ENCODE results near the gene SAMD5. TPM values are rescaled to one million over a fixed set of nuclear protein-coding genes. Genes with fewer than 3 reads are reported as not detected.
A peak's percentile ranks its signal among the peaks of the same experiment; 100 is the strongest.

SAMD5 gene
- total and polyA plus RNA-seq, 2 experiments from 2014 or later = 1.9 to 12.6 TPM

DNA sequence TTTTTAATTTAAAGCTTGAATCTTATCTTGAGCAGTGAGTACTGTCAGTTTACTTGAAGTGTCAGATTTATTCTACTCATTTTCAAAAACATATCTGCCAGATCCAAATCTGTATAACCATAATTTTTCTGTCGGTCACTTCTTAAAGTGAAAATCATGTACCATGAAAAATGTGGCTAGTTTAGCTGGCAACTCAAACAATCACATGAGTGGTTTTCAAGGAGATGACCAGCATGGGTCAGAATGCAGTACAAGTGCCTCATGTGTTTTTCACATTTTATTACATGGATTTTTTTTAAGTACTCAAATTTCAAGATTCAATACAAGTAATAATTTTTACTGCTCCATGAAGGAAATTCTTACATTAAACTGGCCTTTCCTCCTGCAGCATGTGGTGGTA lies 11.0 kb upstream of the SAMD5 start:
- H3K9me3 ChIP-seq (ENCODE audit: low read depth) = no peaks in the 10 kb centered on the region
- DNase-seq (ENCODE audit: low spot score) = no peak
- H3K27ac ChIP-seq = no peak overlapping the region
- H3K4me2 ChIP-seq = no peak overlapping the region
- no peaks in the 10 kb centered on the region for H3K27me3 ChIP-seq
- 88% methylated on average over 1 of the region's 1 CpG for WGBS (ENCODE audit: low lambda C conversion rate, missing lambda C conversion rate)
- H3K4me1 ChIP-seq (ENCODE audit: insufficient read depth) = no peaks in the 10 kb centered on the region
- H4K20me1 ChIP-seq (ENCODE audit: insufficient read depth, poor library complexity, severe bottlenecking) = no peaks in the 10 kb centered on the region
- H3K4me3 ChIP-seq = no peak overlapping the region
- H3K36me3 ChIP-seq (replicated peaks; ENCODE audit: insufficient read depth, low read depth) = no peaks in the 10 kb centered on the region
- TF ChIP-seq EZH2 (IDR thresholded peaks at IDR 0.05; ENCODE audit: borderline replicate concordance) = no peak
- no peak for TF ChIP-seq EZH2phosphoT487 (IDR thresholded peaks at IDR 0.05; ENCODE audit: low read depth, severe bottlenecking, unreplicated experiment)
- TF ChIP-seq, protein P1, sequence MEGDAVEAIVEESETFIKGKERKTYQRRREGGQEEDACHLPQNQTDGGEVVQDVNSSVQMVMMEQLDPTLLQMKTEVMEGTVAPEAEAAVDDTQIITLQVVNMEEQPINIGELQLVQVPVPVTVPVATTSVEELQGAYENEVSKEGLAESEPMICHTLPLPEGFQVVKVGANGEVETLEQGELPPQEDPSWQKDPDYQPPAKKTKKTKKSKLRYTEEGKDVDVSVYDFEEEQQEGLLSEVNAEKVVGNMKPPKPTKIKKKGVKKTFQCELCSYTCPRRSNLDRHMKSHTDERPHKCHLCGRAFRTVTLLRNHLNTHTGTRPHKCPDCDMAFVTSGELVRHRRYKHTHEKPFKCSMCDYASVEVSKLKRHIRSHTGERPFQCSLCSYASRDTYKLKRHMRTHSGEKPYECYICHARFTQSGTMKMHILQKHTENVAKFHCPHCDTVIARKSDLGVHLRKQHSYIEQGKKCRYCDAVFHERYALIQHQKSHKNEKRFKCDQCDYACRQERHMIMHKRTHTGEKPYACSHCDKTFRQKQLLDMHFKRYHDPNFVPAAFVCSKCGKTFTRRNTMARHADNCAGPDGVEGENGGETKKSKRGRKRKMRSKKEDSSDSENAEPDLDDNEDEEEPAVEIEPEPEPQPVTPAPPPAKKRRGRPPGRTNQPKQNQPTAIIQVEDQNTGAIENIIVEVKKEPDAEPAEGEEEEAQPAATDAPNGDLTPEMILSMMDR (IDR thresholded peaks at IDR 0.05; ENCODE audit: poor library complexity) = no peak
- H3K79me2 ChIP-seq = no peaks in the 10 kb centered on the region
- H2AFZ ChIP-seq = no peak overlapping the region
- H3K9me2 ChIP-seq (replicated peaks; ENCODE audit: insufficient read depth) = no peaks in the 10 kb centered on the region

DNA sequence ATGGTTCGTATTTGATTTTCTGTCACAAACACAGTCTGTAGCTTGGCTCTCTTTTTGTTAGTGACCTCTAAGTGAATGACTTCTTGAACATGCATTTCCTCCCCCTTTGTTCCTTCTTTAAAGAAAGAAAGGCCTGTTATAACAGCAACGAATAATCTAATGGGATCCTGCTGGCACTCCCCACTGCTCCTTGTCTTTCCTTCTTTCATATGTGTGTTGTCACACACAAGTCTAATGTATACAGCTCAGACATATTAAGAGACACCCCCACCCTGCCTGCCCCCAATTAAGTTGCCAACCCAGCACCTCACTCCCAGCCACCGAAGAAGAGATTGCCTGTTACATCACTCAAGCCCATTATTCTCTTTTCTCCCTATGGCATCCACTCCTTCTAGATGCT lies 4.9 kb upstream of the SAMD5 start:
- Histone ChIP-seq H4K20me1 (ENCODE audit: insufficient read depth, poor library complexity, severe bottlenecking) (no peaks in the 10 kb centered on the region), H3K9me3 (ENCODE audit: low read depth) (no peaks in the 10 kb centered on the region), H3K27me3 (no peaks in the 10 kb centered on the region), H3K4me2 (no peak overlapping the region), H3K27ac (no peak overlapping the region), H3K9me2 (replicated peaks; ENCODE audit: insufficient read depth) (no peaks in the 10 kb centered on the region), H3K4me3 (no peak overlapping the region), H2AFZ (no peak overlapping the region), H3K36me3 (replicated peaks; ENCODE audit: insufficient read depth, low read depth) (no peaks in the 10 kb centered on the region), H3K79me2 (no peaks in the 10 kb centered on the region), H3K4me1 (ENCODE audit: insufficient read depth) (peaks cover 7% of the 10 kb centered on the region)
- WGBS (ENCODE audit: low lambda C conversion rate, missing lambda C conversion rate) = 63% methylated on average over 3 of the region's 3 CpGs
- TF ChIP-seq EZH2 (IDR thresholded peaks at IDR 0.05; ENCODE audit: borderline replicate concordance) (no peak), EZH2phosphoT487 (IDR thresholded peaks at IDR 0.05; ENCODE audit: low read depth, severe bottlenecking, unreplicated experiment) (no peak)
- TF ChIP-seq, protein P1 (IDR thresholded peaks at IDR 0.05; ENCODE audit: poor library complexity) = no peak
- DNase-seq (ENCODE audit: low spot score) = no peak

DNA sequence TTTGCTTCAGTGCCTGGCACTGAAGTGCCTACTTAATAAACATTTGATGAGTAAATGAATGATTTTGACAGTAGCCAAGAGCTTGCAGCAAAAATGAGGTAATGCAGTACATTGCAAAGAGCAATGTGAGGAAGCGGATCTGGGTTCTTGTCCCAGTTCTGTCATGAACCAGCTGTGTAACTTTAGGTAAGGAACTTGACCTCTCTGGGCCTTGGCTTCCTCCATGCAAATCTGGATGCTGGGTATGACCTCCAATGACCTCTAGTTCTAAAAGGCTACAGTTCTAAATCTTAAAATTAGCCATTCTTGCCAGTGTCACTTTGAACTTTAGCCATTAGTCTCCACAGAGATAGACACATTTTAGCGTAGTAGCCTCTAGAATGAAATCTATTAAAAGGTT lies 3.6 kb upstream of the SAMD5 start:
- no peak for DNase-seq (ENCODE audit: low spot score)
- 94% methylated on average over 2 of the region's 2 CpGs for WGBS (ENCODE audit: low lambda C conversion rate, missing lambda C conversion rate)
- Histone ChIP-seq H2AFZ (no peak overlapping the region), H3K4me1 (ENCODE audit: insufficient read depth) (peaks cover 7% of the 10 kb centered on the region), H3K27ac (no peak overlapping the region), H3K9me2 (replicated peaks; ENCODE audit: insufficient read depth) (no peaks in the 10 kb centered on the region), H3K79me2 (peaks cover 4% of the 10 kb centered on the region), H3K9me3 (ENCODE audit: low read depth) (no peaks in the 10 kb centered on the region), H3K27me3 (no peaks in the 10 kb centered on the region), H3K4me3 (no peak overlapping the region), H3K36me3 (replicated peaks; ENCODE audit: insufficient read depth, low read depth) (no peaks in the 10 kb centered on the region), H3K4me2 (no peak overlapping the region), H4K20me1 (ENCODE audit: insufficient read depth, poor library complexity, severe bottlenecking) (no peaks in the 10 kb centered on the region)
- TF ChIP-seq, protein P1 (IDR thresholded peaks at IDR 0.05; ENCODE audit: poor library complexity) = no peak
- TF ChIP-seq EZH2 (IDR thresholded peaks at IDR 0.05; ENCODE audit: borderline replicate concordance) = no peak
- TF ChIP-seq EZH2phosphoT487 (IDR thresholded peaks at IDR 0.05; ENCODE audit: low read depth, severe bottlenecking, unreplicated experiment) = no peak

DNA sequence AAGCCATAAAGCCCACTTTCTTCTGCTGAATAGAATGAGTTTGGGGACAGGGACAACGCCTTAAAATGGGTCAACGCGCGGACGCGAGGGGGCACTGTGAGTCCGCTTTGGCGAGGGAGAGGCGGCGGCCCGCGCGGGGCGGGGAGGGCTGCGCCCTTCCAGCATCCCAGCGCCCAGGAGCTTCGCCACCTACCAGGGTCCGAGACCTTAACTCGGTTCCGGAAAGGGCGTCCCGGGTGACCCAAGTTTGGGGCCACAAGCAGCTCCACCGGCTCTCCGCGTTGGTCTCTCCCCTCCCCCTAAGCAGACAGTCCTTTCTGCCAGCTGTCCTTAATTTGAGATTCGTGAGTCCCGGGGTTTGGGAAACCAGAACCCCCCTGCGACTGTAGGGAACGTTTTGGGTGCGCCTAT lies 1.8 kb upstream of the SAMD5 start:
- Histone ChIP-seq H3K4me1 (ENCODE audit: insufficient read depth) (peaks cover 14% of the 10 kb centered on the region), H3K9me2 (replicated peaks; ENCODE audit: insufficient read depth) (no peaks in the 10 kb centered on the region), H3K79me2 (peaks cover 20% of the 10 kb centered on the region), H3K4me3 (peak overlapping the region; percentile 90), H2AFZ (peak overlapping the region; percentile 46), H3K9me3 (ENCODE audit: low read depth) (no peaks in the 10 kb centered on the region), H3K27me3 (no peaks in the 10 kb centered on the region), H3K4me2 (peak overlapping the region; percentile 96), H4K20me1 (ENCODE audit: insufficient read depth, poor library complexity, severe bottlenecking) (peaks cover 5% of the 10 kb centered on the region), H3K36me3 (replicated peaks; ENCODE audit: insufficient read depth, low read depth) (no peaks in the 10 kb centered on the region), H3K27ac (no peak overlapping the region)
- TF ChIP-seq EZH2phosphoT487 (IDR thresholded peaks at IDR 0.05; ENCODE audit: low read depth, severe bottlenecking, unreplicated experiment) (no peak), EZH2 (IDR thresholded peaks at IDR 0.05; ENCODE audit: borderline replicate concordance) (no peak)
- TF ChIP-seq, protein P1 (IDR thresholded peaks at IDR 0.05; ENCODE audit: poor library complexity) = peak; percentile 94
- 2% methylated on average over 30 of the region's 30 CpGs for WGBS (ENCODE audit: low lambda C conversion rate, missing lambda C conversion rate)
- peak; percentile 82 for DNase-seq (ENCODE audit: low spot score)

All from hepatocyte (in vitro differentiated cells).